H7 (cell line): Measurements from ENCODE around the gene EIF5A. TPM values are rescaled to one million over a fixed set of nuclear protein-coding genes. Genes with fewer than 3 reads are reported as not detected.

Source experiments
- DNase-seq: peaks from one replicate; pipeline ENCODE4 v3.0.0; 2012
- H3K27me3 ChIP-seq: 2 replicates; pipeline ENCODE4 v1.6.0; 2011; ENCODE audit warnings: mild to moderate bottlenecking, low read length; ENCODE audit not compliant: control insufficient read depth, insufficient read depth
- H3K36me3 ChIP-seq: replicated peaks from 2 replicates; pipeline ENCODE4 v1.5.1; 2011; ENCODE audit warnings: low read length; ENCODE audit not compliant: control insufficient read depth, insufficient read depth
- H3K4me3 ChIP-seq: 2 replicates; pipeline ENCODE4 v1.5.1; 2011; ENCODE audit warnings: low read depth, mild to moderate bottlenecking, control low read depth, low read length, moderate library complexity; ENCODE audit not compliant: insufficient read depth
- total RNA-seq: library from RNA; depleted of rRNA; stranded (reverse); fragments of >200 nt; shearing (Covaris generic); gene quantifications from 2 replicates; pipeline ENCODE4 v1.2.3, GENCODE V29; 2014

EIF5A gene
- total RNA-seq, 1 experiment from 2014 or later = 1,116 TPM

DNA sequence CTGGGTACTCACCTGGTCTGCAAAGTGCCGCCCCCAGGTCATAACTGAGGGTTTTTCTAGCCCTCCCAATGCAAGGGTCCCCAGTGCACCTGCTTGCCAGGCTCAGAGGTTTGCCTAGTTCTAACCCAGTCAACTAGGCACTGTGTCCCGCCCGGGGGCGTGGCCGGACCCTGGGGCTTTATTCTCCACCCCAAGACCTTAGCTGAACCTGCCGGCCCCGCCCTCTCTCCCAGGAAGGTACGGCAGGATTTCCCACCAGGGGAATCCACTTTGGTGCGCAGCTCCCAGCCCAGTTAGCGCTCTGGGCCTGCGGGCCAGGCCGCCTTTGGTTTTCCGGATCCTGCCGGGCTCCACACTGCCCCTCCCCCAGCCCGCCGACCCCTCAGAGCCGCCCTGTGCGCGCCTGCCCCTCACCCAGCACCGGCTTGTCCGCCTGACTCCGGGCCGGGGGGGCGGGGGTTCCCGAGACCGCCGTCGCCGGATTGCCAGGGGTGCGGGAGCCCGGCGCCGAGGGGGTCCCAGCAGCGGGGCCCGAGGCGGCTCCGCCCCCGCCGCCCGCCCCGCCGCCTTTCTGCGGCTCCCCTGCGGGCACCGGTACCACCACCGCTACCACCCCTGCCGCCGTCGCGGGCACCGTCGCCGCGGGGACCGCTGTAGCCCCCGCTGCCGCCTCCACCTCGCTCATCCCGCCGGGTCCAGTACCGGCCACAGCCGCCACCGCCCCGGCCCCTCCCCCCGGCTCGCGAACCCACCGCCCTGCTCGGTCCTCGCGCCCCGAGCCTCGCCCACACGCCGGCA, 13.4 kb upstream of the EIF5A start:
- Histone ChIP-seq H3K4me3 (peak overlapping the region; percentile 41), H3K27me3 (peaks cover 43% of the 10 kb centered on the region), H3K36me3 (no peaks in the 10 kb centered on the region)
- peak; percentile 95 for DNase-seq

DNA sequence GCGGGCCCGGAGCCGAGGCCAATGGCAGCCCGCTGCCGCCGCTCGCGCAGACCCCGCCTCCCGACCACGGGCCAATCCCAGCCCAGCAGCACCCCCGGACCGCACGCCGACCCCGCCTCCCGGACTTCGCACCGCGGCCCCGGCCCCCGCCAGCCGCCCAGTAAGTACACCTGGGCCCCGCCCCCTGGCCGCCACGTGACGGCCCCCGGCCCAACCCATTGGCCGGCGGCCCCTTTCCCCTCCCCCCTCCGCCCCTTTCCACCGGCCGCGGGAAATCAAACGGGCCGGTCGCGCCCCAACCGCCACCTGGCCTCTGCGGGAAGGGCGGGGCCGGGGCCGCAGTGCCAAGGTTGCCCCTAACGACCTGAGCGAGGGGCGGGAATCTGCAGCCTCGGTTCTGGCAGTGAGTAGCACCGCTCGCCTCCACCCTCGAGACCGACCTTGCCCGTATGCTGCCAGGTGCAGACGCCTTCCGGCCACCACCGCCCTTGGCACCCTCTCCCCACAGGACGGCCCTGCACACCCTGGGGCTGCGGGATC, 12.7 kb upstream of the EIF5A start, which contains the start of gene YBX2:
Gene YBX2, minus strand, starts transcription at position 26 of the 540 bp plus-strand sequence. CDS start 139 bp downstream, outside the sequence.
- Histone ChIP-seq H3K4me3 (peak within 1 kb of the TSS; percentile 53), H3K36me3 (no peaks in the 10 kb centered on the region), H3K27me3 (peaks cover 43% of the 10 kb centered on the region)
- DNase-seq = peak; percentile 100

DNA sequence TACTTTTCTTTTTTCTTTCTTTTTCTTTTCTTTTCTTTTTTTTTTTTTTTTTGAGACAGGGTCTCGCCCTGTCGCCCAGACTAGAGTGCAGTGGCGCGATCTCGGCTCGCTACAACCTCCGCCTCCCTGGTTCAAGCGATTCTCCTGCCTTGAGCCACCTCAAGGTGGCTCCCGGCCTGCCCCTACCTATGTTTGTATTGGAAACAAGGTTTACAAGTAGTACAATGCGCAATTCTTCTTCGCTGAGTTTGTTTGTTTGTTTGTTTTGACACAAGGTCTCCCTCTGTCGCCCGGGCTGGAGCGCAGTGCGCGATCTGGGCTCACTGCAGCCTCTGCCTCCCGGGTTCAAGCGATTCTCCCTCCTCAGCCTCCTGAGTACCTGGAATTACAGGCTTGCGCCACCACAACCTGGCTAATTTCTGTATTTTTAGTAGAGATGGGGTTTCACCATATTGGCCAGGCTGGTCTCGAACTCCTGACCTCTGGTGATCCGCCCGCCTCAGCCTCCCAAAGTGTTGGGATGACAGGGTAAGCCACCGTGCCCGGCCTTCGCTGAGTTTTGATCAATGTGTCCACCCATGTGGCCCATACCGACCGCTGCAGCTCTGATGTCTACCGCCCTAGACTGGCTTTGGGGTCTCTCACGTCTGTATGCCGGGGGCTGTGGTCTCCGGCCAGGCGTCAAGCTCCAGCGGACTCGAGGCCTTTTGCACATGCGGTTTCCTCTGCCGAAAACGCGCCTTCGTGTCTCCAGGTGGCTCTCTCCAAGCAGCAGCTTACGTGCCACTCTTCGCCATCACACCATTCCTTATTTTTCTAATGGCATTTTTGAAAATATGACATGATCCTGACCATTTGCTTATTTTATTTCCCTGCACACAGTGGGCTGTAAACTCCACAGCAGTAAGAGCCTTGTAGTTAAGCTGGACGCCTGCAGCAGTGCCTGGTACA, 11.9 kb upstream of the EIF5A start:
- Histone ChIP-seq H3K36me3 (no peaks in the 10 kb centered on the region), H3K4me3 (peak overlapping the region; percentile 53; the same call in 1 of the 2 replicates), H3K27me3 (peaks cover 43% of the 10 kb centered on the region)
- DNase-seq = no peak

DNA sequence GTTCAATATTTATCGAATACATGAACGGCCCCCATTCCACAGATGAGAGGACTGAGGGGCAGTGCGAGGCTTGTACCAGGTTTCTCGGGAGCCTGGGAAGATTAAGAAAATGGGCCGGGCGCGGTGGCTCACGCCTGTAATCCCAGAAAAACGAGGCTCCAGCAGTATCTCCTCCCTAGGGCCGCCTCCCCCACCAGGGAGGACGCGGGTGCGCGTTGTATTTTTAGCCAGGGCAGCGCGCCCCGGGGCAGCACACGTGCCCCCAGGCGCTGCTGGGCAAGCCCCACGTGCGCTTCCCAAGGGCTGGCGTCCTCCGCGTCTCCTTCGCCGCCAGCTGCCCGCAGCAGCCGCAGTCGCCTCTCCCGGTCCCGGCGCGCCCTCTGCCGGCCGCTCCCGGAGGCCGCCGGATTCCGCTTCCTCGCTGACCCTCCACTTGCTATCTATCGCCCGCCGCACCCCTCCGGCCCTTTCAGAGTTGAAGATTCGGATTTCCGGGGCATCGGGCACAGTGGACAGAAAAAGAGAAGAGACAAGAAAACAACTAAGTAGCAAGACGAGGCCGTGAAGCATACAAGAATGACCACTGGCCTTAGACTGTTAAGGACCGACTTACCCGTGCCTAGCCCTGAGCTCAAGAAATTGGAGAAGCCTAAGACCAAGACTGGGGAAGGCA, 11.1 kb upstream of the EIF5A start:
- Histone ChIP-seq H3K36me3 (no peaks in the 10 kb centered on the region), H3K4me3 (no peak overlapping the region; the same call in 1 of the 2 replicates), H3K27me3 (peaks cover 40% of the 10 kb centered on the region)
- DNase-seq = peak; percentile 96

DNA sequence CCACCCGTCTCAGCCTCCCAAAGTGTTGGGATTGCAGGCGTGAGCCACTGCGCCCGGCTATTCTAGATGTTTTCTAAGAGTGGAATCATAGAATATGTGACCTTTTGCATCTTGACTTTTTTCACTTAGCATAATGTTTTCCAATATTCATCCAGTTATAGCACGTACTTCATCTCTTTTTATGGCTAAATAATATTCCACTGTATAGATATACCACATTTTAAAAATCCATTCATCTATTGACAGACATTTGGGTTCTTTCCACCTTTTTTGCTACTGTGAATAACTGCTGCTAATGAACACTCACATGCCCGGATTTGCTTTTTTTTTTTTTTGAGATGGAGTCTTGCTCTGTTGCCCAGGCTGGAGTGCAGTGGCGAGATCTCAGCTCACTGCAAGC, 3.2 kb upstream of the EIF5A start:
- no peak overlapping the region for H3K4me3 ChIP-seq
- H3K27me3 ChIP-seq = peaks cover 2% of the 10 kb centered on the region; the same call in 1 of the 2 replicates
- DNase-seq = no peak
- H3K36me3 ChIP-seq = peaks cover under 1% of the 10 kb centered on the region; the same call in 1 of the 2 replicates

DNA sequence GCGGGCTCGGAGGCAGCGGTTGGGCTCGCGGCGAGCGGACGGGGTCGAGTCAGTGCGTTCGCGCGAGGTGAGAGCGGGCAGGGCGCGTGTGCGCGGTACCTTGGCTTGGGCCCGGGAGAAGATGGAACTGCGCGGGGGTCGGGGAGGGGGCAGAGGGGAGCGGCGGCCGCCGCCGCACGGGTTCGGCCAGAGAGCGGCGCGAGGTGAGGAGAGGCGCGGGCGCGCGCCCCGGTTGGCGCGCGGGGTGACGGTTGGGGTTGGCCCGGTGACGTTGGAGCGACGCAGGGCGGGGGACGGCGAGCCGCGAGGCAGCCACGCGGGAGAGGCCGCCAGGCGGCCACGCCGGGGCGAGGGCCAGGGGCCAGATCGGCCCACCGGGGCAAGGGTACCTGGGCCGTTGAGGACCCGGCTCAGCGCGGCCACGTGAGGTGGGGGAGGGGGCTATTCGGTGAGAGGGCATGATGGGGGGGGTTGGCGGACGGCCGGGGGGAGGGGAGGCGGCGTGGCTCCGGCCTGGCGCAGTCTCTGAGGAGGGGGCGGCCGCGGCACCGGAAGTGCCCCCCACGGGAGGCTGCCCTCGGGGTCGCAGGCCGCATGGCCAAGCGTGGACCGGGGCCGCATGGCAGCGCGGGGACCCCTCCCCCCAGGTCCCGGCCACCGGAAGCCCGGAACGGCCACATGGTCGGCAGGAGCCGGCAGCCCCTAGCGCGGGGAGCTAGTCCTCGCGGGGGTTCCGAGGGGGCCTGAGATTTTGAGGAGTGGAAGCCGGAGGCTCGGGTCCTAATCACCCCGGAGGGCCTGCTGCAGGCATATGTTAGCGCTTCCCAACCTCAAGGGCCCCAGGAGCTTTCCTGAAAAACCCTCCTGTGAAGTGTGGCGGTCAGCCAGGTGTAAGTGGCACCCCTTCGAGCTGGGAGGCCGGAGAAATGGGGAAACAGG, 527 bp downstream of the EIF5A start:
- peak; percentile 87 for DNase-seq
- Histone ChIP-seq H3K4me3 (peak overlapping the region; percentile 90), H3K27me3 (no peaks in the 10 kb centered on the region), H3K36me3 (peaks cover 31% of the 10 kb centered on the region)

DNA sequence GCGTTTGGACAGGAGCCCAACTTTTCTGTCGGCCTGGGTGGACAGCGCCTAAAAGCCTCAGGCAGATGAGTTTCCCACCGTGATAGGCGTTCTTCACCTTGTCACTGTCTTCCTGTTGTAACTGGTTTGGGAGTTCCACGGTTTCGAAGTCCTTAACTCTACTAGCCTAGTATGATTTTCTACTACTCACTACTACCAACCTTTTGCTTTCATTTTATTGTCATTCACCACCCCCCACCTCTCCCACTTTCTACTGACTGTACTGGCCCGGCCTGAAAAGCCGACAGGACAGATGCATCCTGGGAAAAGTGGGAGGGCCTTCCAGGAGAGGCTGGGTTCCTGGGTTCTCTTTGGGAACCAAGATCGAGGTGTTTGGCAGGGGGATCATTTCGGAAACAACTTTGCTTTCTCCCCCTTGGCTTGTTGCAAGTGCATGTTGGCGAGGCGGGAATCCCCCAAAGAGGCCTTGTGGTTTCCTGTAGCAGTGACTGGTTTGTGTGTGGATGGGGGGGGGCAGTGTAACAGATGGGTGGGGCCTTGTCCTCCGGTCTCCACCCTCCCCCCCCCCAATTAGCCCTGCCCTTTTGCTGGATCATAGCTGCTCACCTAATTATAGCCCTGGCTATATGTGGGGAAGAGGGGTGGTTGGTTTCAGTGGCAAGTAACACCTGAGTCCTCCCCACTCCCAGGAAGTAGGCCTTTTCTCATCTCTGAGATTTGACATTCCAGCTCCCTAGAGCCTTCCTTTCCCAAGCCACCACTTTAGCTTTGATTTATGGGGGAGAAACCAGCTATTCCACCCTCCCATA, 1.4 kb downstream of the EIF5A start:
- peaks cover 32% of the 10 kb centered on the region for H3K36me3 ChIP-seq
- peak overlapping the region; percentile 90 for H3K4me3 ChIP-seq
- no peaks in the 10 kb centered on the region for H3K27me3 ChIP-seq
- peak; percentile 88 for DNase-seq

DNA sequence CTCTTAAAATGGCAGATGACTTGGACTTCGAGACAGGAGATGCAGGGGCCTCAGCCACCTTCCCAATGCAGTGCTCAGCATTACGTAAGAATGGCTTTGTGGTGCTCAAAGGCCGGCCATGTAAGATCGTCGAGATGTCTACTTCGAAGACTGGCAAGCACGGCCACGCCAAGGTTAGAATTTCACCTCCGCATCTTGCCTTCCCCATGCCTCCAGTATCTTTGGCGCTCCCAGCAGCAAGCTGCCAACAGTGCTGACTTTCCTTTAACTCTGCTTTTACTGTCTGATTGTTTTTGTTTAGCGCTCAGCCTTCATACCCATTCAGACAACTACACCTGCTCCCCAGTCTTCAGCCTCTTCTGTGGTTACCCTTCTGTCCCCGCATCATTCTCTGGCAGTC, 2.2 kb downstream of the EIF5A start:
- no peak for DNase-seq
- Histone ChIP-seq H3K4me3 (no peak overlapping the region), H3K27me3 (no peaks in the 10 kb centered on the region), H3K36me3 (peaks cover 34% of the 10 kb centered on the region)

DNA sequence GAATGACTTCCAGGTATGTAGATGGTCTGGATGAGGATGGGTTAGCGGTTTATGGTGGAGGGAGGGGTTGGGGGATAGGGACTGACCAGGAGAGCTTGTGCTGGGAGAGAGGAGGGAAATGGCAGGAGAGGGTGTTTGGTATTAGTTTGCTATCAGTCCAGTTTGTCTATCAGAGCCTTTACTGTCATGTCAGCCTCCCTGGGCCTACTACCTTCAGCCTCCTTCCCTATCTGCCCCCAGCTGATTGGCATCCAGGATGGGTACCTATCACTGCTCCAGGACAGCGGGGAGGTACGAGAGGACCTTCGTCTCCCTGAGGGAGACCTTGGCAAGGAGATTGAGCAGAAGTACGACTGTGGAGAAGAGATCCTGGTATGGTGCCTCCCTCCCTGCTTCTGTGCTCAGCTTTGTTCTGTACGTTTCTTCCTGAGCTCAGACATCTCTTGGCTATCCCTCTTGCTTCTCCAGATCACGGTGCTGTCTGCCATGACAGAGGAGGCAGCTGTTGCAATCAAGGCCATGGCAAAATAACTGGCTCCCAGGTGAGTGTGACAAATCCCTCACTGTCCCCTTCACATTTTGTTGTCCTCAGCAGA, 3.8 kb downstream of the EIF5A start:
- Histone ChIP-seq H3K4me3 (no peak overlapping the region), H3K27me3 (no peaks in the 10 kb centered on the region)

DNA sequence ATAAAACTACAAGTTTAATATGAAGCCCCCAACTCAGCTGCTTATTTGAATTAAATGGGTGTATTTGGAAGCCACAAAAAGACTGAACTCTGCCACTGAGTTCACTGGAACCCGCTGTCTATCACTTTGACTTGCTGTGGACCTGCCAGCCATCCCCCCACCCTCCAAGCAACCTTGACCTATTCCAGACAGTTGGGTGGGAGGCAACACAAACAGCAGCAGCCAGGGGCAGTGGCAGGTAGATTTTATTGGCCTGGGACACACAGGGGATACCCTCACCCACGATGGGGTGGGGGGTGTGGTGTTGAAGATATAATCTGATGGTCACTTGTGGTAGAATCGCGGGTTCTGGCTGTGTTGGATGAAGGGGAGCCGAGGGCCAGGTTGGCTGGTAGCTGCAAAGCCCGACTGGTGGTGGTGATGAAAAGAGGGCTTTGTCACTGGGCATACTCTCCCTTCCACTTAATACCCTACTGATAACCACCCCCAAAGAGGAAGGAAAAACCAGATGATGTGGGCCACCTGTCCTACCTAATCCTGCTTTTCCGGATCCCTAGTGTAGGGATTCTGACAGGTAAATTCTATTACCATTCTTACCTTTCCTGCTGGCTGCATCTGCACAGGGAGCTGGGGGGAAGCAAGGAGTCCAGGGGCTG, 5.1 kb downstream of the EIF5A start:
- Histone ChIP-seq H3K4me3 (no peak overlapping the region), H3K36me3 (peaks cover 38% of the 10 kb centered on the region), H3K27me3 (no peaks in the 10 kb centered on the region)
- peak; percentile 32 for DNase-seq

More for the DNA sequence above, 3.8 kb downstream of the EIF5A start:
- H3K36me3 ChIP-seq = peaks cover 34% of the 10 kb centered on the region
- DNase-seq = no peak

DNA sequence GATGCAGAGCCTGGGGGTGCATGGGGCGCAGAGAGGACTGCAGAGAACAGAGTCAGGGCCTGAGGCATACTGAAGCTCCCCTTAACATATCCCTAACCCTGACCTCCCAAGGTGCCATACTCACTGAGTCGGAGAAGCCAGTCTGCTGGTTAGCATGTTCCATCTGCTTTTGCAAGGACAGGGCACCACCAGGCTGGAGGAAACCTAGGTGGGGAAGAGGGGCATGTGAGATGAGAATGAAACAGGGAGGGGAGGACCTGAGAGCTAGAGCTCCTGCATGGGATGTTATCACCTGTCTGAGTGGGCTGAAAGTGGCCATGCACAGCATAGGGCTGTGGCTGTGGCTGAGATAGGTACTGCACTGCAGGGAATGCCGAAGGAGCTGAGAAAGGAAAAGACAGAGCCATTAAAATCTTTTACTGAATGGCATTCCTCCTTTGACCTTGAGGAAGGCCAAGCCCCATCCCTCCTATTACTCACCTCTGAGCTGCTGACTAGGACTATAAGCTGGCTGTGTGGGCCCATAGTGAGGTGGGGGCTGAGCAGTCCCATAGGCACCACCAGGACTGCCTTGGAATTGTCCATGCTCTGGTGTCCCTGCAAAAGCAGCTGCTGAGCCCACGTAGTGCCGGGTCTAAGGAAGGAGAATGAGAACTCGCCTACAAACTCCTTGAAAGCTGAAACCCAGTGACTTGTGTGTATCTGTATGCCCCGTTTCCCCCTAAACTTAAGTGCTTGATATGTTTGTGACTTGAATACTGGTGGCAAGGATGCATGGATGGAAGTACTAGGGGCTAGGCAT, 5.9 kb downstream of the EIF5A start:
- peaks cover 46% of the 10 kb centered on the region for H3K36me3 ChIP-seq

More for the DNA sequence above, 5.9 kb downstream of the EIF5A start:
- Histone ChIP-seq H3K27me3 (no peaks in the 10 kb centered on the region), H3K4me3 (no peak overlapping the region)
- DNase-seq = peak; percentile 74
